HepG2 (cell line): Measurements from ENCODE around the gene SEPTIN3. TPM values are rescaled to one million over a fixed set of nuclear protein-coding genes. Genes with fewer than 3 reads are reported as not detected.

Experiments used
- ATAC-seq: fragments of 200-7000 bp; cut with Tn5 transposase; 3 replicates; pipeline ENCODE4 v1.9.1; 2020; ENCODE audit warnings: mild to moderate bottlenecking, moderate library complexity
- BruUV-seq: library from RNA; stranded (reverse); fragments of 400-500 nt; replicated peaks from 2 replicates; lab custom pipeline; 2021; lab: Mats Ljungman, UMichigan
- CTCF ChIA-PET: fragments of 300-600 bp; formaldehyde crosslinking; extraction: SDS; loops from one replicate; lab custom pipeline; 2021; ENCODE audit warnings: low total read pairs, inconsistent platforms, low intra/inter-chr PET ratio; lab: Yijun Ruan, JAX
- POLR2A ChIA-PET: fragments of 350-600 bp; sonication (Branson Sonifier 250); formaldehyde crosslinking; loops from one replicate; lab custom pipeline; 2020; ENCODE audit warnings: antibody characterized with exemption, inconsistent platforms; lab: Yijun Ruan, JAX
- DNase-seq: peaks from one replicate; pipeline ENCODE4 v3.0.0-alpha.2; 2015; ENCODE audit warnings: low spot score
- FAIRE-seq: peaks from 3 replicates; lab custom pipeline; 2011; peaks lifted over from hg19 to GRCh38; lab: Jason Lieb, UNC
- H2AFZ ChIP-seq: one replicate; pipeline ENCODE4 v1.6.1; 2011; ENCODE audit warnings: low read length, inconsistent platforms
- H3K27ac ChIP-seq: fragments of 300-600 bp; 3 replicates; pipeline ENCODE4 v1.8.0; 2011; ENCODE audit warnings: mixed run types, mild to moderate bottlenecking, mixed read lengths, low read length, inconsistent platforms; ENCODE audit not compliant: insufficient read depth; ENCODE audit errors: extremely low read length
- H3K27me3 ChIP-seq, 2 experiments: fragments of 200-600 bp in 1 of 2; 2 replicates in 1 of 2; 3 replicates in 1 of 2; pipeline versions ENCODE4 v1.6.0 to v1.8.0; 2011; ENCODE audit warnings: low read length in 2 of 2, mild to moderate bottlenecking in 2 of 2, moderate library complexity in 2 of 2, inconsistent platforms in 1 of 2; ENCODE audit not compliant: insufficient read depth in 2 of 2, control insufficient read depth in 1 of 2
- H3K36me3 ChIP-seq, 2 experiments: fragments of 200-600 bp in 1 of 2; replicated peaks in 1 of 2; 2 replicates in 1 of 2; 3 replicates in 1 of 2; pipeline versions ENCODE4 v1.5.1 to v1.8.0; 2011; ENCODE audit warnings: low read length in 2 of 2, inconsistent platforms in 1 of 2; ENCODE audit not compliant: insufficient read depth in 2 of 2, control insufficient read depth in 1 of 2
- H3K4me1 ChIP-seq: 2 replicates; pipeline ENCODE4 v1.5.1; 2012; ENCODE audit warnings: low read length, inconsistent platforms; ENCODE audit not compliant: insufficient read depth
- H3K4me2 ChIP-seq: 2 replicates; pipeline ENCODE4 v1.6.0; 2011; ENCODE audit warnings: low read depth, low read length, inconsistent platforms
- H3K4me3 ChIP-seq, 3 experiments: fragments of 200-600 bp in 1 of 3; sonication (generic), shearing (Covaris generic) in 1 of 3; replicated peaks in 1 of 3; 2 replicates each; pipeline ENCODE4 v1.5.1; 2011 to 2016; ENCODE audit warnings: low read length in 3 of 3, inconsistent platforms in 2 of 3, low read depth in 2 of 3, mild to moderate bottlenecking in 2 of 3, control low read depth in 1 of 3, mixed read lengths in 1 of 3; ENCODE audit not compliant: insufficient read depth in 1 of 3
- H3K79me2 ChIP-seq: one replicate; pipeline ENCODE4 v1.6.1; 2011; ENCODE audit warnings: low read length, inconsistent platforms; ENCODE audit not compliant: insufficient read depth
- H3K9ac ChIP-seq: 2 replicates; pipeline ENCODE4 v1.6.0; 2011; ENCODE audit warnings: mild to moderate bottlenecking, low read depth, low read length, inconsistent platforms; ENCODE audit not compliant: insufficient read depth
- H3K9me3 ChIP-seq: 2 replicates; pipeline ENCODE4 v1.5.1; 2012; ENCODE audit warnings: mild to moderate bottlenecking, low read length
- H4K20me1 ChIP-seq: 2 replicates; pipeline ENCODE4 v1.6.0; 2011; ENCODE audit warnings: inconsistent platforms, mild to moderate bottlenecking, low read length, moderate library complexity; ENCODE audit not compliant: insufficient read depth
- DMTF1 ChIP-seq: sonication (generic); formaldehyde crosslinking; IDR thresholded peaks from 2 replicates; pipeline ENCODE4 v1.4.0; 2020; ENCODE audit warnings: mild to moderate bottlenecking, missing genetic modification reagents
- HOXA7 ChIP-seq: sonication (generic); formaldehyde crosslinking; IDR thresholded peaks from 2 replicates; pipeline ENCODE4 v1.8.1; 2022; ENCODE audit warnings: mild to moderate bottlenecking, missing genetic modification reagents, moderate library complexity
- PCBP1 ChIP-seq: fragments of 200-400 bp; formaldehyde crosslinking; IDR thresholded peaks from 2 replicates; pipeline ENCODE4 v1.6.1; 2017; ENCODE audit warnings: mild to moderate bottlenecking, low read depth, low read length, borderline replicate concordance
- POLR2A ChIP-seq, 2 experiments: IDR thresholded peaks; 2 replicates each; pipeline ENCODE4 v1.6.1; 2011; ENCODE audit warnings: low read depth in 2 of 2, low read length in 2 of 2, mild to moderate bottlenecking in 1 of 2, moderate library complexity in 1 of 2; ENCODE audit not compliant: insufficient read depth in 1 of 2
- RCOR2 ChIP-seq: IDR thresholded peaks from 2 replicates; pipeline ENCODE4 v1.6.1; 2016; ENCODE audit warnings: missing biosample characterization, missing genetic modification reagents
- ZBTB7A ChIP-seq: sonication (generic); formaldehyde crosslinking; IDR thresholded peaks from 2 replicates; pipeline ENCODE4 v1.8.0; 2022; ENCODE audit warnings: mild to moderate bottlenecking, missing genetic modification reagents
- ZNF580 ChIP-seq: IDR thresholded peaks from 2 replicates; pipeline ENCODE4 v1.6.1; 2016; ENCODE audit warnings: low read depth, borderline replicate concordance
- ZNF652 ChIP-seq: IDR thresholded peaks from 2 replicates; pipeline ENCODE4 v1.6.1; 2016; ENCODE audit warnings: low read depth, borderline replicate concordance
- ZNF687 ChIP-seq: sonication (generic); formaldehyde crosslinking; IDR thresholded peaks from 2 replicates; pipeline ENCODE4 v1.5.1; 2020; ENCODE audit warnings: mild to moderate bottlenecking, missing genetic modification reagents, moderate library complexity
- ZNF770 ChIP-seq: sonication (generic); formaldehyde crosslinking; IDR thresholded peaks from 2 replicates; pipeline ENCODE4 v1.5.0; 2020; ENCODE audit warnings: mild to moderate bottlenecking, missing genetic modification reagents
- WGBS: methylation state at CpG from one replicate; pipeline ENCODE4 v1.1.6; 2017; ENCODE audit warnings: low lambda C conversion rate; 5-methylcytosine and 5-hydroxymethylcytosine counted together
- in situ Hi-C: cut with HindIII; loops from 2 replicates; pipeline ENCODE4 v1.10.0; 2017; ENCODE audit warnings: low pct_unique_long_range_greater_than_20kb; ENCODE audit not compliant: extremely low pct_ligation_motif_present
- intact Hi-C: fragments of 100-400 bp; cut with micrococcal nuclease; formaldehyde crosslinking; loops from one replicate; pipeline ENCODE4 v1.10.0; 2022; ENCODE audit not compliant: unreplicated experiment
- polyA plus RNA-seq, 8 experiments: library from polyadenylated mRNA; depleted of rRNA in 3 of 8; stranded (reverse) in 7 of 8; unstranded in 1 of 8; fragments of >200 nt; fragmentation: Illumina TruSeq in 4 of 8; extraction: Trizol in 4 of 8; gene quantifications; 2 replicates each; pipeline versions ENCODE4 v1.2.1 to v1.2.3, GENCODE V29; 2011 to 2016; ENCODE audit warnings: low read depth in 4 of 8, missing spikeins in 1 of 8, mixed read lengths in 1 of 8; ENCODE audit not compliant: insufficient read depth in 1 of 8
- total RNA-seq, 5 experiments: library from RNA; depleted of rRNA; stranded (reverse); fragments of >200 nt; fragmentation: Illumina TruSeq; extraction: Trizol; gene quantifications; 2 replicates each; pipeline ENCODE4 v1.2.3, GENCODE V29; 2016; ENCODE audit warnings: low read depth in 1 of 5
- TF ChIP-seq, protein P1 (sequence below): IDR thresholded peaks from 2 replicates; pipeline ENCODE4 v1.6.1; 2012; ENCODE audit warnings: low read length, improper control_type of control experiment

The SEPTIN3 gene
- total and polyA plus RNA-seq, 2 of the 13 experiments (the other 11 are each of a cell fraction or from before 2014, with no cell fraction given): 0.04 TPM; not detected in 1

DNA sequence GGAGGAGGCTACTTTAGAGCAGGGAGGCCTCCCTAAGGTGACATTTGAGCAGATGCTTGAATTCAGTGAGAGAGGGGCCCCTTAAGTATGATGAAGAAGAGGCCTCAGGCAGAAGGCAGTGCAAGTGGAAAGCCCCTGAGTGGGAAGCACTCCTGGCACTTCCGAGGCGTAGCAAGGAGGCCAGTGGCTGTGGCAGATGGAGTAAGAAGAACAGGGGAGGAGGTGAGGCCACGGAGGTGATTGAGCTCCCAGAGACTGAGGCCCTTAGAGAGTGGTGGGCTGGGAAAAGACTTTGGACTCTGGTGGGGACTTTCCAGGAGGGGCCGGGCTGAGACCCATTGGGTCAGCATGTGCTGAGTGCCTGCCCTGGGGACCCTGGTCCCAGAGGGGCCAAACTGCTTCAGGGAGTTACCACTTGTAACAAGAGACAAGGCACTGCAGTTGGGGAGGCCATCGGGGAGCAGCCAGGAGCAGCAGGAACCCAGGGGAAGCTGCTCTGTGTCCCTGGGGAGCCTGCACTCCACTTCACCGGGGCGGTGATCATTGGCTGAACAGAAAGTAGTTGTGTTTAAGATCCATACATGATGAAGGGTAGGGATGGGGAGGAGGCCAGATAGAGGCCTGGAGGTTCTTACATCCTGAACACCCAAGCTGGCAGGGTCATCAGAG, 19.8 kb upstream of the SEPTIN3 start:
- CTCF ChIA-PET: no interaction called here
- peaks cover 65% of the 10 kb centered on the region for H3K4me1 ChIP-seq
- 28% methylated on average over 7 of the region's 7 CpGs for whole genome bisulfite sequencing
- no peak overlapping the region for H2AFZ ChIP-seq
- intact Hi-C loops: no loop called here
- ATAC-seq (no peak), DNase-seq (no peak), FAIRE-seq (no peak)
- peaks cover 0 to 7% of the 10 kb centered on the region in 2 experiments; a peak in 1 of 5 replicates for H3K36me3 ChIP-seq
- H3K4me3 ChIP-seq: peak overlapping the region in 1 of 3 experiments; percentile 51; a peak in 2 of 6 replicates
- peak overlapping the region; percentile 72 for H3K4me2 ChIP-seq
- no peaks in the 10 kb centered on the region for H3K27me3 ChIP-seq
- BruUV-seq: no TSS peak
- no peaks in the 10 kb centered on the region for H3K9me3 ChIP-seq
- no peaks in the 10 kb centered on the region for H4K20me1 ChIP-seq
- POLR2A ChIA-PET: no interaction called here
- peak overlapping the region; percentile 34; the same call in 1 of the 2 replicates for H3K9ac ChIP-seq
- peak overlapping the region; percentile 21 for H3K27ac ChIP-seq
- in situ Hi-C loops: no loop called here
- H3K79me2 ChIP-seq: peaks cover 12% of the 10 kb centered on the region
- TF ChIP-seq HOXA7 (CRISPR knock-in tag) (no peak), RCOR2 (CRISPR knock-in tag) (no peak), DMTF1 (CRISPR knock-in tag) (no peak), PCBP1 (no peak), ZBTB7A (CRISPR knock-in tag) (peak; percentile 62), POLR2A (IDR thresholded peaks at IDR 0.05; ENCODE audit: insufficient read depth in 1 of 2, low read depth in 2 of 2, low read length in 2 of 2) (no peak), ZNF687 (CRISPR knock-in tag) (peak; percentile 54), ZNF770 (CRISPR knock-in tag) (peak; percentile 16; the same call in 1 of the 2 replicates), ZNF580 (no peak), ZNF652 (no peak)
- TF ChIP-seq, protein P1, sequence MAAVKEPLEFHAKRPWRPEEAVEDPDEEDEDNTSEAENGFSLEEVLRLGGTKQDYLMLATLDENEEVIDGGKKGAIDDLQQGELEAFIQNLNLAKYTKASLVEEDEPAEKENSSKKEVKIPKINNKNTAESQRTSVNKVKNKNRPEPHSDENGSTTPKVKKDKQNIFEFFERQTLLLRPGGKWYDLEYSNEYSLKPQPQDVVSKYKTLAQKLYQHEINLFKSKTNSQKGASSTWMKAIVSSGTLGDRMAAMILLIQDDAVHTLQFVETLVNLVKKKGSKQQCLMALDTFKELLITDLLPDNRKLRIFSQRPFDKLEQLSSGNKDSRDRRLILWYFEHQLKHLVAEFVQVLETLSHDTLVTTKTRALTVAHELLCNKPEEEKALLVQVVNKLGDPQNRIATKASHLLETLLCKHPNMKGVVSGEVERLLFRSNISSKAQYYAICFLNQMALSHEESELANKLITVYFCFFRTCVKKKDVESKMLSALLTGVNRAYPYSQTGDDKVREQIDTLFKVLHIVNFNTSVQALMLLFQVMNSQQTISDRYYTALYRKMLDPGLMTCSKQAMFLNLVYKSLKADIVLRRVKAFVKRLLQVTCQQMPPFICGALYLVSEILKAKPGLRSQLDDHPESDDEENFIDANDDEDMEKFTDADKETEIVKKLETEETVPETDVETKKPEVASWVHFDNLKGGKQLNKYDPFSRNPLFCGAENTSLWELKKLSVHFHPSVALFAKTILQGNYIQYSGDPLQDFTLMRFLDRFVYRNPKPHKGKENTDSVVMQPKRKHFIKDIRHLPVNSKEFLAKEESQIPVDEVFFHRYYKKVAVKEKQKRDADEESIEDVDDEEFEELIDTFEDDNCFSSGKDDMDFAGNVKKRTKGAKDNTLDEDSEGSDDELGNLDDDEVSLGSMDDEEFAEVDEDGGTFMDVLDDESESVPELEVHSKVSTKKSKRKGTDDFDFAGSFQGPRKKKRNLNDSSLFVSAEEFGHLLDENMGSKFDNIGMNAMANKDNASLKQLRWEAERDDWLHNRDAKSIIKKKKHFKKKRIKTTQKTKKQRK: no peak
